Tibial nerve (tissue), 4 donors: ENCODE data around the gene DGKD.

ENCODE experiments used
- CTCF ChIP-seq, 5 experiments: fragments of 200-600 bp in 3 of 5; fragments of 450-650 bp in 2 of 5; sonication (generic) in 3 of 5; IDR thresholded peaks; one replicate each; pipeline ENCODE4 v1.5.1; 2016 to 2019; ENCODE audit warnings: antibody characterized with exemption in 5 of 5, mild to moderate bottlenecking in 3 of 5, moderate library complexity in 2 of 5
- EP300 ChIP-seq, 2 donors: sonication (generic); formaldehyde crosslinking; IDR thresholded peaks; one replicate each; pipeline ENCODE4 v1.6.1; 2017; ENCODE audit warnings: antibody characterized with exemption in 2 of 2, mild to moderate bottlenecking in 1 of 2
- POLR2A ChIP-seq, 2 donors: fragments of 450-650 bp; IDR thresholded peaks; one replicate each; pipeline ENCODE4 v1.6.1; 2017; ENCODE audit warnings: antibody characterized with exemption in 2 of 2, mild to moderate bottlenecking in 2 of 2, moderate library complexity in 2 of 2

- no peak for TF ChIP-seq POLR2A (IDR thresholded peaks at IDR 0.05)
- no peak for TF ChIP-seq CTCF (IDR thresholded peaks at IDR 0.05)
- no peak for TF ChIP-seq EP300 (IDR thresholded peaks at IDR 0.05)
Measured at GRCh38 chr2:233410196-233410760, 56.0 kb downstream of the DGKD start.
